CD14-positive monocyte (primary cell): ENCODE measurements around the gene THSD7A. TPM values are rescaled to one million over a fixed set of nuclear protein-coding genes. Genes with fewer than 3 reads are reported as not detected.

Experiments
- DNase-seq, 3 donors: peaks; one replicate each; pipeline ENCODE4 v3.0.0-alpha.2; 2011 to 2022
- H2AFZ ChIP-seq: 2 replicates; pipeline ENCODE4 v1.6.0; 2012; ENCODE audit warnings: mild to moderate bottlenecking, low read depth, low read length, inconsistent platforms; ENCODE audit not compliant: insufficient read depth, poor library complexity, severe bottlenecking
- H3K27ac ChIP-seq, 2 donors: 1 replicate in 1 of 2; 2 replicates in 1 of 2; pipeline ENCODE4 v1.5.1; 2012 to 2013; ENCODE audit warnings: low read length in 2 of 2, control low read depth in 1 of 2, inconsistent platforms in 1 of 2, low read depth in 1 of 2, mild to moderate bottlenecking in 1 of 2
- H3K27me3 ChIP-seq, 2 donors: one replicate each; pipeline versions ENCODE4 v1.6.0 to v1.6.1; 2011 to 2013; ENCODE audit warnings: low read length in 2 of 2; ENCODE audit not compliant: control insufficient read depth in 2 of 2, insufficient read depth in 2 of 2
- H3K36me3 ChIP-seq, 2 donors: replicated peaks in 1 of 2; 1 replicate in 1 of 2; 2 replicates in 1 of 2; pipeline versions ENCODE4 v1.5.1 to v1.6.1; 2012 to 2013; ENCODE audit warnings: low read length in 2 of 2, control low read depth in 1 of 2, inconsistent platforms in 1 of 2, mild to moderate bottlenecking in 1 of 2; ENCODE audit not compliant: insufficient read depth in 2 of 2, control insufficient read depth in 1 of 2
- H3K4me1 ChIP-seq, 2 donors: 1 replicate in 1 of 2; 2 replicates in 1 of 2; pipeline versions ENCODE4 v1.5.1 to v1.6.1; 2012 to 2013; ENCODE audit warnings: low read length in 2 of 2, control low read depth in 1 of 2, inconsistent platforms in 1 of 2, mild to moderate bottlenecking in 1 of 2, moderate library complexity in 1 of 2; ENCODE audit not compliant: insufficient read depth in 2 of 2, control insufficient read depth in 1 of 2
- H3K4me2 ChIP-seq: replicated peaks from 2 replicates; pipeline ENCODE3; 2012; ENCODE audit warnings: low read length, moderate library complexity, mild to moderate bottlenecking; ENCODE audit not compliant: poor library complexity, severe bottlenecking; ENCODE audit errors: extremely low read depth
- H3K4me3 ChIP-seq, 3 experiments: fragments of 200-600 bp in 1 of 3; sonication (generic) in 1 of 3; replicated peaks in 1 of 3; 1 replicate in 2 of 3; 2 replicates in 1 of 3; pipeline ENCODE4 v1.5.1; 2011 to 2013; ENCODE audit warnings: low read length in 3 of 3, mild to moderate bottlenecking in 3 of 3, control low read depth in 2 of 3, low read depth in 2 of 3, inconsistent platforms in 1 of 3, moderate library complexity in 1 of 3
- H3K79me2 ChIP-seq: 2 replicates; pipeline ENCODE4 v1.6.0; 2012; ENCODE audit warnings: mild to moderate bottlenecking, control low read depth, inconsistent platforms, low read length, moderate library complexity; ENCODE audit not compliant: insufficient read depth
- H3K9ac ChIP-seq: 2 replicates; pipeline ENCODE4 v1.6.0; 2017; ENCODE audit warnings: low read length, mild to moderate bottlenecking; ENCODE audit not compliant: insufficient read depth, poor library complexity, severe bottlenecking
- H3K9me3 ChIP-seq, 2 donors: replicated peaks in 1 of 2; 1 replicate in 1 of 2; 2 replicates in 1 of 2; pipeline versions ENCODE4 v1.5.1 to v1.6.1; 2012 to 2013; ENCODE audit warnings: low read length in 2 of 2, control low read depth in 1 of 2; ENCODE audit not compliant: control insufficient read depth in 1 of 2, insufficient read depth in 1 of 2
- H4K20me1 ChIP-seq: 2 replicates; pipeline ENCODE4 v1.6.0; 2012; ENCODE audit warnings: mild to moderate bottlenecking, low read length, control low read depth, moderate library complexity; ENCODE audit not compliant: insufficient read depth
- H3K27ac Mint-ChIP-seq, 7 donors: one replicate each; pipeline ENCODE4 v1.8.0; 2020; ENCODE audit warnings: mild to moderate bottlenecking in 7 of 7, mixed read lengths in 7 of 7, moderate library complexity in 6 of 7, inconsistent platforms in 2 of 7
- H3K27me3 Mint-ChIP-seq, 3 donors: one replicate each; pipeline ENCODE4 v1.8.0; 2021 to 2022; ENCODE audit warnings: low read depth in 3 of 3, mild to moderate bottlenecking in 3 of 3, mixed read lengths in 3 of 3, moderate library complexity in 3 of 3, inconsistent platforms in 1 of 3
- H3K36me3 Mint-ChIP-seq, 2 donors: one replicate each; pipeline ENCODE4 v1.8.0; 2020; ENCODE audit warnings: mixed read lengths in 2 of 2, inconsistent platforms in 1 of 2, mild to moderate bottlenecking in 1 of 2
- H3K4me1 Mint-ChIP-seq: one replicate; pipeline ENCODE4 v1.8.0; 2020; ENCODE audit warnings: mild to moderate bottlenecking, mixed read lengths
- H3K4me3 Mint-ChIP-seq, 2 donors: one replicate each; pipeline ENCODE4 v1.8.0; 2020; ENCODE audit warnings: mild to moderate bottlenecking in 2 of 2, mixed read lengths in 2 of 2, moderate library complexity in 1 of 2
- H3K9me3 Mint-ChIP-seq, 7 donors: one replicate each; pipeline ENCODE4 v1.8.0; 2020 to 2022; ENCODE audit warnings: mixed read lengths in 7 of 7, mild to moderate bottlenecking in 6 of 7, moderate library complexity in 6 of 7, inconsistent platforms in 2 of 7
- CTCF ChIP-seq: fragments of 200-600 bp; IDR thresholded peaks from one replicate; pipeline ENCODE4 v1.8.0; 2022; ENCODE audit warnings: antibody characterized with exemption, mild to moderate bottlenecking
- WGBS: methylation state at CpG from one replicate; pipeline ENCODE4 v1.1.5; 2013; ENCODE audit warnings: missing lambda C conversion rate; ENCODE audit not compliant: insufficient coverage; 5-methylcytosine and 5-hydroxymethylcytosine counted together
- intact Hi-C, 2 donors: fragments of 100-400 bp; cut with micrococcal nuclease; formaldehyde crosslinking; loops; one replicate each; pipeline versions ENCODE4 v1.15.0 to v1.15.1; 2023
- polyA plus RNA-seq, 3 donors: library from polyadenylated mRNA; depleted of rRNA in 1 of 3; unstranded in 2 of 3; stranded (reverse) in 1 of 3; fragments of 300-500 nt in 2 of 3; fragments of >200 nt in 1 of 3; fragmentation: Illumina TruSeq in 2 of 3; gene quantifications; 1 replicate in 2 of 3; 2 replicates in 1 of 3; pipeline ENCODE4 v1.2.3, GENCODE V29; 2012 to 2021

Gene THSD7A
- polyA plus RNA-seq, 3 donors, result under 0.01 TPM; not detected in 2

GRCh38 chr7:11737723-11738122 lies 94.3 kb downstream of the THSD7A start:
- Mint-ChIP-seq H3K27ac (no peak overlapping the region), H3K27me3 (peaks cover 0 to 1% (median 0%) of the 10 kb centered on the region in 3 donors), H3K4me1 (no peaks in the 10 kb centered on the region), H3K36me3 (no peaks in the 10 kb centered on the region), H3K9me3 (peaks cover 0 to 5% (median 2%) of the 10 kb centered on the region in 7 donors), H3K4me3 (no peak overlapping the region)
- Histone ChIP-seq H3K4me2 (no peak overlapping the region), H3K27ac (no peak overlapping the region), H3K4me3 (no peak overlapping the region), H3K27me3 (no peaks in the 10 kb centered on the region), H3K79me2 (no peaks in the 10 kb centered on the region), H2AFZ (no peak overlapping the region), H3K9ac (no peak overlapping the region), H3K9me3 (no peaks in the 10 kb centered on the region), H3K4me1 (no peaks in the 10 kb centered on the region), H3K36me3 (no peaks in the 10 kb centered on the region), H4K20me1 (no peaks in the 10 kb centered on the region)
- no peak for DNase-seq
- no peak for TF ChIP-seq CTCF
- intact Hi-C loops, result no loop called here

- Histone ChIP-seq H3K9ac (no peak overlapping the region), H4K20me1 (no peaks in the 10 kb centered on the region), H3K79me2 (no peaks in the 10 kb centered on the region), H3K9me3 (no peaks in the 10 kb centered on the region), H3K4me2 (no peak overlapping the region), H3K36me3 (no peaks in the 10 kb centered on the region), H3K4me1 (no peaks in the 10 kb centered on the region), H3K27ac (no peak overlapping the region), H3K27me3 (no peaks in the 10 kb centered on the region), H3K4me3 (no peak overlapping the region), H2AFZ (no peak overlapping the region)
- no peak overlapping the region for H3K27ac Mint-ChIP-seq
- no peaks in the 10 kb centered on the region for H3K4me1 Mint-ChIP-seq
- WGBS, result no CpG with 5 or more reads among the region's 4 CpGs
- H3K9me3 Mint-ChIP-seq, result peaks cover 0 to 3% (median 2%) of the 10 kb centered on the region in 7 donors
- peaks cover 0 to 1% (median 0%) of the 10 kb centered on the region in 3 donors for H3K27me3 Mint-ChIP-seq
- H3K36me3 Mint-ChIP-seq, result no peaks in the 10 kb centered on the region
- intact Hi-C loops, result no loop called here
- H3K4me3 Mint-ChIP-seq, result no peak overlapping the region
- TF ChIP-seq CTCF, result no peak
- no peak for DNase-seq
These were observed 99.8 kb downstream of the THSD7A start for GRCh38 chr7:11732207-11732606.
